Measurements from ENCODE around the gene GIPC3. TPM values are rescaled to one million over a fixed set of nuclear protein-coding genes. Genes with fewer than 3 reads are reported as not detected.
A peak's percentile ranks its signal among the peaks of the same experiment; 100 is the strongest.

The GIPC3 gene
- total RNA-seq, 3 donors from 2014 or later = 0.34 to 1.1 (median 0.58) TPM

GRCh38 chr19:3551792-3552095 is 33.5 kb upstream of the GIPC3 start:
- no peak for DNase-seq
- ATAC-seq = no peak
- intact Hi-C loops (cut with DNase I, micrococcal nuclease) = no loop called here
- Histone ChIP-seq H3K4me3 (no peak overlapping the region), H3K4me1 (ENCODE audit: low read depth) (peaks cover 17% of the 10 kb centered on the region), H3K9me3 (no peaks in the 10 kb centered on the region), H3K36me3 (ENCODE audit: low read depth) (no peaks in the 10 kb centered on the region)
- no peak for TF ChIP-seq CTCF (IDR thresholded peaks at IDR 0.05)

GRCh38 chr19:3554254-3555083 is 30.8 kb upstream of the GIPC3 start:
- intact Hi-C loops (cut with DNase I, micrococcal nuclease) = no loop called here

DNA sequence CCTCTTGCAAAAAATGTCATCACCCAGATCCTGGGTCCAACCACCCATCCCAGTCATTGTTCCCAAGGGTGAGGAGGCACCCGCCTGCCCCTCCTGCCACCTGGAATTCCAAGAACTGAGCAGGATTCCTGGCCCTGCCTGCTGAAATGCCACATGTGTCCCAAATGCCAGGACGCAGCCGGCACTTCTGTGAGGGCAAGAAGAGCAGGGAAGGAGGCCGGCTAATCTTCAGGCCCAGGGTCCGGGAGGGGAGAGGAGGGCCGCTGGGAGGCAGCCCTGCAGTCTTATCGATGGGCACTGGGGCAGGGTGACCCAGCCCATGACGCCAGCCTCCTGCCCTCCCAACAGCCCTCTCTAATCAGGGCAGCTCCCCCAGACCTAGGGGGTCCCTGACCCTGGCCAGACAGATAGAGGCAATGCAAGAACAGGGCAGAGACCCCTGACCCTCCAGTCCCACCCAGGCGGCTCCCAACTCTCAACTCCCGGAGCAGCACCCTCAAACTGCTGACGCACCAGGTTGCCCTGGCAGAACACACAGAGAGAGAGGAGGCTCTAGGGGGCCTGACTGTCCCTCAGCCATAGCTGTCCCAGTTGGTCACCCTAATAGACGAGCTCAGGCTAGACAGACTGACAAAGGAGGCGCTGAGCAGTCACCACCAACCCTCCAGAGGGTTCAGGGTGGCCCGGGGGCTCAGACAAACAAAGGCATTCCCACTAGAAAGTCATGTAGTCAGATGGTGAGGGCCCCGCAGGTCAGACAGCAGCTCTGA is 29.4 kb upstream of the GIPC3 start:
- Histone ChIP-seq H3K4me1 (ENCODE audit: low read depth) (peaks cover 17% of the 10 kb centered on the region), H3K36me3 (ENCODE audit: low read depth) (no peaks in the 10 kb centered on the region), H3K9me3 (no peaks in the 10 kb centered on the region), H3K4me3 (no peak overlapping the region)
- intact Hi-C loops (cut with DNase I, micrococcal nuclease) = no loop called here
- DNase-seq (peak in 1 of 3 donors; percentile 54), ATAC-seq (no peak)
- no peak for TF ChIP-seq CTCF (IDR thresholded peaks at IDR 0.05)

More at GRCh38 chr19:3554254-3555083, 30.8 kb upstream of the GIPC3 start:
- TF ChIP-seq CTCF (IDR thresholded peaks at IDR 0.05) = no peak
- H3K4me1 ChIP-seq (ENCODE audit: low read depth) = peaks cover 17% of the 10 kb centered on the region
- H3K4me3 ChIP-seq = no peak overlapping the region
- no peaks in the 10 kb centered on the region for H3K9me3 ChIP-seq
- H3K36me3 ChIP-seq (ENCODE audit: low read depth) = no peaks in the 10 kb centered on the region
- ATAC-seq (no peak), DNase-seq (peak in 1 of 3 donors; percentile 53)

DNA sequence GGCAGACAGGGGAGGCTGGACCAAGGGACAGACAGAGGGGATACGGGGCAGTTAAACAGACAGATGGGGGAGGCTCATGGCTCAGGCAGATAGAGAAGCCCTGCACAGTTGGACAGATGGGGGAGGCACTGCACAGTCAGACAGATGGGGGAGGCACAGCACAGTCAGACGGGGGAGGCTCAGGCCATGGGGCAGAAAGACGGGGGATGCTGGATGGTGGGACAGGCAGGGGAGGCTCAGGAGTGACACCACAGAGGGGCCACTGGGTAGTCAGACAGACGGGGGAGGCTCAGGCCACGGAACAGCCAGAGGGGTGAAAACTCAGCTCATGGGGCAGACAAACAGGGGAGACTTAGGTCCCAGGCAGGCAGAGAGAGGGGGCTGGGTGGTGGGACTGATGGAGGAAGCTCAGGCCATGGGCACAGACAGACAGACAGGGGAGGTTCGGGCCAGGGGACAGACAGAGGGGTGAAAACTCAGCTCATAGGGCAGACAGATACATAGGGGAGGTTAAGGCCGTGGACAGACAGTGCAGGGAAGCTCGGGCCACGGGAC is 28.8 kb upstream of the GIPC3 start:
- intact Hi-C loops (cut with DNase I, micrococcal nuclease) = no loop called here
- DNase-seq (peak in 1 of 3 donors; percentile 55), ATAC-seq (no peak)
- H3K4me3 ChIP-seq = peak overlapping the region; percentile 70
- H3K36me3 ChIP-seq (ENCODE audit: low read depth) = no peaks in the 10 kb centered on the region
- peaks cover 17% of the 10 kb centered on the region for H3K4me1 ChIP-seq (ENCODE audit: low read depth)
- no peaks in the 10 kb centered on the region for H3K9me3 ChIP-seq
- no peak for TF ChIP-seq CTCF (IDR thresholded peaks at IDR 0.05)

DNA sequence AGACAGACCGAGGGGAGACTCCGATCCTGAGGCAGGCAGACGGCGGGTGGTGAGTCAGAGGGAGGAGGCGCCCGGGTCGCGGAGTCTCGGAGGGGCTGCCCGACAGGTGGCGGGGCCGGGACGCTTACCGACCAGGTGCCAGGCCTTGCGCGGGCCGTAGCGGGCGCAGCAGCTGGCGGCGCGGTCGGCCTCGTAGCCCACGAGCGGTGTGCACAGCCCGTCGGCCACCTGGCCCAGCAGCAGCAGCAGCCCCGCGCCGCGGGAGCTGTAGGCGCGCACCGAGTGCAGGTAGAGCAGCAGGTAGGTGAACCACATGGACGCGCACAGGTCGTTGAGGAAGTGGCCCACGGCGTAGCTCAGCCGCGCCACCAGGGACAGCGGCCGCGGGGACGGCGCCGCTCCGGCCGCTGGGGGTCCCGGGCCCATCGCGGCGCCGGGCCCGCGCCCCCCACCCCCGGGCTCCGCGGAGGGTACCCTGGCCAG is 28.3 kb upstream of the GIPC3 start:
- H3K4me1 ChIP-seq (ENCODE audit: low read depth) = peaks cover 17% of the 10 kb centered on the region
- no peak for TF ChIP-seq CTCF (IDR thresholded peaks at IDR 0.05)
- H3K9me3 ChIP-seq = no peaks in the 10 kb centered on the region
- intact Hi-C loops (cut with DNase I, micrococcal nuclease) = no loop called here
- DNase-seq (peak in 2 of 3 donors; percentile 63 to 77), ATAC-seq (peak; percentile 42)
- peak overlapping the region; percentile 70 for H3K4me3 ChIP-seq
- H3K36me3 ChIP-seq (ENCODE audit: low read depth) = no peaks in the 10 kb centered on the region
